ENCODE results near the gene DNAJB8.

DNAJB8 gene

GRCh38 chr3:128487813-128488635, 21.3 kb upstream of the DNAJB8 start:
- no peak for TF ChIP-seq CTCF (IDR thresholded peaks at IDR 0.05; ENCODE audit: low read depth, low read length, missing control alignments)
- no peak overlapping the region; the same call in 1 of the 2 replicates for H3K4me3 ChIP-seq (ENCODE audit: low read depth, low read length)
- DNase-seq (ENCODE audit: low read depth), result no peak

GRCh38 chr3:128487538-128487812, 20.8 kb upstream of the DNAJB8 start:
- H3K4me3 ChIP-seq (ENCODE audit: low read depth, low read length), result no peak overlapping the region; the same call in none of the 2 replicates
- DNase-seq (ENCODE audit: low read depth), result no peak
- no peak for TF ChIP-seq CTCF (IDR thresholded peaks at IDR 0.05; ENCODE audit: low read depth, low read length, missing control alignments)

- no peak for DNase-seq (ENCODE audit: low read depth)
- H3K4me3 ChIP-seq (ENCODE audit: low read depth, low read length), result peak overlapping the region; percentile 48
- no peak for TF ChIP-seq CTCF (IDR thresholded peaks at IDR 0.05; ENCODE audit: low read depth, low read length, missing control alignments)
Measured at GRCh38 chr3:128486681-128487537, 20.2 kb upstream of the DNAJB8 start.

GRCh38 chr3:128486205-128486628, 19.5 kb upstream of the DNAJB8 start:
- no peak overlapping the region for H3K4me3 ChIP-seq (ENCODE audit: low read depth, low read length)
- DNase-seq (ENCODE audit: low read depth), result no peak
- no peak for TF ChIP-seq CTCF (IDR thresholded peaks at IDR 0.05; ENCODE audit: low read depth, low read length, missing control alignments)

GRCh38 chr3:128485282-128486204, 18.9 kb upstream of the DNAJB8 start:
- TF ChIP-seq CTCF (IDR thresholded peaks at IDR 0.05; ENCODE audit: low read depth, low read length, missing control alignments), result no peak
- DNase-seq (ENCODE audit: low read depth), result no peak
- no peak overlapping the region for H3K4me3 ChIP-seq (ENCODE audit: low read depth, low read length)

- H3K4me3 ChIP-seq (ENCODE audit: low read depth, low read length), result no peak overlapping the region
- DNase-seq (ENCODE audit: low read depth), result no peak
- no peak for TF ChIP-seq CTCF (IDR thresholded peaks at IDR 0.05; ENCODE audit: low read depth, low read length, missing control alignments)
Measured at GRCh38 chr3:128484404-128485281, 18.0 kb upstream of the DNAJB8 start.
